Measurements from ENCODE around the gene ARHGAP35. TPM values are rescaled to one million over a fixed set of nuclear protein-coding genes. Genes with fewer than 3 reads are reported as not detected.
A peak's percentile ranks its signal among the peaks of the same experiment; 100 is the strongest.

ARHGAP35 gene
- total RNA-seq, 6 experiments from 2014 or later, result 33.5 to 54.4 (median 47.8) TPM

DNA sequence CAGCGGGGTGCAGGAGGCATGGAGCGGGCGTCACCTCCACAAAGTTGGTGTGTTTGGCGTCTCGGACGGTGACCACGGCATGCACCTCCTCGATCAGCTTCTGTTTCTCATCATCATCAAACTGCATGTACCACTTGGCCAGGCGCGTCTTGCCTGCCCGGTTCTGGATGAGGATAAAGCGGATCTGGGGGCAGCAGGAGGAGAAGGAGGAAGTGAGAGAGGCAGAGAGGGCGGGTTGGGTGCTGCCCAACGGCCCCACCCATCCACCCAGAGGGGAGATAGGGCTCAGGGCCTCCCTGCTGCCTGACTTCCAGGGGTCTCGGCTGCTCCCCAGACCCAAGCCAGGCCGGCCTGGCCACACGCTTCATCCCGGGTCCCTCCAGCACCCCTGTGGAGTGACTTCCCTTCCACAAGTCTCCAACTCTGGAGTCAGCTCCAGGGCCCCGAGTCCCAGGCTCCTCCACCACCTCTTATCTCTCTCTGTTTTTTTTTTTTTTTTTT lies 14.8 kb upstream of the ARHGAP35 start:
- peaks cover 0 to 11% (median 0%) of the 10 kb centered on the region in 4 donors for H3K4me1 ChIP-seq
- no peaks in the 10 kb centered on the region for H3K9me3 ChIP-seq
- peak in 1 of 3 donors; percentile 53 for DNase-seq
- 73% methylated on average over 9 of the region's 19 CpGs for WGBS (ENCODE audit: insufficient coverage, low coverage, low lambda C conversion rate, missing lambda C conversion rate)
- no peaks in the 10 kb centered on the region for H3K27me3 ChIP-seq
- no peak for ATAC-seq
- no peak overlapping the region for H3K4me3 ChIP-seq
- peaks cover 0 to 20% (median 7%) of the 10 kb centered on the region in 4 donors for H3K36me3 ChIP-seq
- H3K27ac ChIP-seq, result no peak overlapping the region
- no peak for TF ChIP-seq POLR2A (IDR thresholded peaks at IDR 0.05)
- TF ChIP-seq, protein P1, sequence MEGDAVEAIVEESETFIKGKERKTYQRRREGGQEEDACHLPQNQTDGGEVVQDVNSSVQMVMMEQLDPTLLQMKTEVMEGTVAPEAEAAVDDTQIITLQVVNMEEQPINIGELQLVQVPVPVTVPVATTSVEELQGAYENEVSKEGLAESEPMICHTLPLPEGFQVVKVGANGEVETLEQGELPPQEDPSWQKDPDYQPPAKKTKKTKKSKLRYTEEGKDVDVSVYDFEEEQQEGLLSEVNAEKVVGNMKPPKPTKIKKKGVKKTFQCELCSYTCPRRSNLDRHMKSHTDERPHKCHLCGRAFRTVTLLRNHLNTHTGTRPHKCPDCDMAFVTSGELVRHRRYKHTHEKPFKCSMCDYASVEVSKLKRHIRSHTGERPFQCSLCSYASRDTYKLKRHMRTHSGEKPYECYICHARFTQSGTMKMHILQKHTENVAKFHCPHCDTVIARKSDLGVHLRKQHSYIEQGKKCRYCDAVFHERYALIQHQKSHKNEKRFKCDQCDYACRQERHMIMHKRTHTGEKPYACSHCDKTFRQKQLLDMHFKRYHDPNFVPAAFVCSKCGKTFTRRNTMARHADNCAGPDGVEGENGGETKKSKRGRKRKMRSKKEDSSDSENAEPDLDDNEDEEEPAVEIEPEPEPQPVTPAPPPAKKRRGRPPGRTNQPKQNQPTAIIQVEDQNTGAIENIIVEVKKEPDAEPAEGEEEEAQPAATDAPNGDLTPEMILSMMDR (IDR thresholded peaks at IDR 0.05), result no peak
- intact Hi-C loops (cut with DNase I), result no loop called here

DNA sequence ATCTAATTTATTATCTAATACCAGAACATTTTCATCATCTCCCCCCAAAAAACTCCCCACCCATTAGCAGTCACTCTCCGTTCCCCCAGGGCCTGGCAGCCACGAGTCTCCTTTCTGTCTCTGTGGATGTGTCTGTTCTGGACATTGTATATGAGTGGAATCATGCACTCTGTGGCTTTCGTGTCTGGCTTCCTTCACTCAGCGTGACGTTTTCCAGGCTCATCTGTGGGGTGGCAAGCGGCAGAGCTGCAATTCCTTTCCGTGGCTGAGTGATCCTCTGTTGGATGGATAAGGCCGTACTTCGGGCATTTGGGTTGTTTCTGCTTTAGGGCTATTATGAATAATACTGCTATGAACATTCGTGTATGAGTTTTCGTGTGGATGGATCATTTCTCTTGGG lies 13.3 kb upstream of the ARHGAP35 start:
- no peaks in the 10 kb centered on the region for H3K9me3 ChIP-seq
- ATAC-seq (no peak), DNase-seq (no peak)
- peaks cover 0 to 17% (median 1%) of the 10 kb centered on the region in 4 donors for H3K4me1 ChIP-seq
- H3K27me3 ChIP-seq, result no peaks in the 10 kb centered on the region
- TF ChIP-seq, protein P1 (IDR thresholded peaks at IDR 0.05), result no peak
- no peak for TF ChIP-seq POLR2A (IDR thresholded peaks at IDR 0.05)
- intact Hi-C loops (cut with DNase I), result no loop called here
- H3K36me3 ChIP-seq, result peaks cover 0 to 20% (median 7%) of the 10 kb centered on the region in 4 donors
- H3K4me3 ChIP-seq, result no peak overlapping the region
- H3K27ac ChIP-seq, result no peak overlapping the region
- WGBS (ENCODE audit: insufficient coverage, low coverage, low lambda C conversion rate, missing lambda C conversion rate), result 84% methylated on average over 10 of the region's 11 CpGs

DNA sequence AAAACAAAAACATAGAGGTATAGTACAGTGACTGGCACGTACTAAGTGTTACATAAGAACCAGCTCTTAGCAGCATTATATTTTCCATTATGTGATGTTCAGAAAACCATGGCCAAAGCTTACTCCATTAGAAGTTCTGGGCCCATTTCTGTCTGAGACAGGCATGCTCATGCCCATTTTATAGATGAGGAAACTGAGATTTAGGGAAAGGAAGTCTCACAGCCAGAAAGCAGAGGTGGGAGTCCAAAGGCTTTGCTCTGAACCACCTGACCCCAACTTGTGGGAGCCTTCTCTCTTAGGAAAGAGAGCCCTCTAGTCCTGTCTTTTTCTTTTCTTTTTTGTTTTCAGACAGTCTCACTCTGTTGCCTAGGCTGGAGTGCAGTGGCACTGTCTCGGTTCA lies 12.4 kb upstream of the ARHGAP35 start:
- TF ChIP-seq POLR2A (IDR thresholded peaks at IDR 0.05), result no peak
- TF ChIP-seq, protein P1 (IDR thresholded peaks at IDR 0.05), result no peak
- peaks cover 0 to 12% (median 6%) of the 10 kb centered on the region in 4 donors for H3K36me3 ChIP-seq
- DNase-seq (peak in 1 of 3 donors; percentile 28), ATAC-seq (no peak)
- H3K4me1 ChIP-seq, result peaks cover 0 to 24% (median 5%) of the 10 kb centered on the region in 4 donors
- intact Hi-C loops (cut with DNase I), result no loop called here
- H3K9me3 ChIP-seq, result no peaks in the 10 kb centered on the region
- no peak overlapping the region for H3K4me3 ChIP-seq
- H3K27ac ChIP-seq, result peak overlapping the region; percentile 70 to 79 (median 72)
- WGBS (ENCODE audit: insufficient coverage, low coverage, low lambda C conversion rate, missing lambda C conversion rate), result 92% methylated on average over 2 of the region's 2 CpGs
- no peaks in the 10 kb centered on the region for H3K27me3 ChIP-seq

DNA sequence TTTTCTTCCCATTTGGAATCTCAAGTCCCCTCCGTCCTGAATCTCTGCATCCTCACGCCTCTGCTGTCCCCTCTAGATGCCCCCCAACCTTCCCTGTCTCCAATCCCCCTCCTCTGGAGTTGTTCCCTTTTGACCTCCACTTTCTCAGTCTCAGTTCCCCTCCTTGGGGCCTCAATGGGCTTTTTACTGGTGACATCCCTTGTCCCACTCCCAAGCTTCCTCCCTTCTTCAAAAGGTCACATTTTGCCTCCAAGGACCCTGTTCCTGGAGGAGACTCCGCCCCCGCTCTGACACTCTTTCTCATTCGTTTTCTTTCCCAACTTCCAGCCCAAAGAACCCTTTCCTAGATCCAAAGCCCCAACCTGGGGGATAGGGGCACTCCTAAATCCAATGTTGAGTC lies 11.2 kb upstream of the ARHGAP35 start:
- DNase-seq, result peak in 1 of 3 donors; percentile 31
- intact Hi-C loops (cut with DNase I), result no loop called here

More for the DNA sequence above, 11.2 kb upstream of the ARHGAP35 start:
- Histone ChIP-seq H3K27ac (peak overlapping the region; percentile 70 to 79 (median 72)), H3K4me1 (peaks cover 0 to 35% (median 11%) of the 10 kb centered on the region in 4 donors), H3K9me3 (no peaks in the 10 kb centered on the region), H3K27me3 (no peaks in the 10 kb centered on the region), H3K4me3 (peak overlapping the region; percentile 87 to 97 (median 91)), H3K36me3 (peaks cover 0 to 2% (median under 1%) of the 10 kb centered on the region in 4 donors)
- 50% methylated on average over 5 of the region's 5 CpGs for WGBS (ENCODE audit: insufficient coverage, low coverage, low lambda C conversion rate, missing lambda C conversion rate)
- ATAC-seq, result no peak
- no peak for TF ChIP-seq POLR2A (IDR thresholded peaks at IDR 0.05)
- TF ChIP-seq, protein P1 (IDR thresholded peaks at IDR 0.05), result no peak

All from right lobe of liver (tissue), 6 donors.